Measurements from ENCODE around the gene TBC1D10B. TPM values are rescaled to one million over a fixed set of nuclear protein-coding genes. Genes with fewer than 3 reads are reported as not detected.

Gene TBC1D10B
- total RNA-seq, 4 donors from 2014 or later, result 20.7 to 50.1 (median 29.9) TPM

- Histone ChIP-seq H3K36me3 (no peaks in the 10 kb centered on the region), H3K4me3 (no peak overlapping the region), H3K27ac (no peak overlapping the region), H3K27me3 (no peaks in the 10 kb centered on the region), H3K9me3 (no peaks in the 10 kb centered on the region), H3K4me1 (peaks cover 5 to 9% of the 10 kb centered on the region in 2 donors)
- intact Hi-C loops (cut with DNase I; ENCODE audit: low total_unique reads), result no loop called here
- DNase-seq, result no peak
- TF ChIP-seq POLR2A (IDR thresholded peaks at IDR 0.05) (no peak), CTCF (IDR thresholded peaks at IDR 0.05) (no peak)
Observed at GRCh38 chr16:30359871-30360170, 10.5 kb downstream of the TBC1D10B start.

- Histone ChIP-seq H3K27me3 (no peaks in the 10 kb centered on the region), H3K4me1 (peaks cover 7 to 12% of the 10 kb centered on the region in 2 donors), H3K4me3 (no peak overlapping the region), H3K36me3 (no peaks in the 10 kb centered on the region), H3K9me3 (no peaks in the 10 kb centered on the region), H3K27ac (no peak overlapping the region)
- no peak for DNase-seq
- intact Hi-C loops (cut with DNase I; ENCODE audit: low total_unique reads), result no loop called here
- TF ChIP-seq POLR2A (IDR thresholded peaks at IDR 0.05) (no peak), CTCF (IDR thresholded peaks at IDR 0.05) (no peak)
Observed at GRCh38 chr16:30358990-30359870, 11.1 kb downstream of the TBC1D10B start.

GRCh38 chr16:30358577-30358936 lies 11.7 kb downstream of the TBC1D10B start:
- H3K4me3 ChIP-seq, result no peak overlapping the region
- H3K27me3 ChIP-seq, result no peaks in the 10 kb centered on the region
- no peak overlapping the region for H3K27ac ChIP-seq
- H3K36me3 ChIP-seq, result no peaks in the 10 kb centered on the region
- H3K4me1 ChIP-seq, result peaks cover 10 to 15% of the 10 kb centered on the region in 2 donors
- intact Hi-C loops (cut with DNase I; ENCODE audit: low total_unique reads), result no loop called here
- TF ChIP-seq CTCF (IDR thresholded peaks at IDR 0.05) (no peak), POLR2A (IDR thresholded peaks at IDR 0.05) (no peak)
- no peaks in the 10 kb centered on the region for H3K9me3 ChIP-seq
- DNase-seq, result no peak

GRCh38 chr16:30357715-30358576 lies 12.3 kb downstream of the TBC1D10B start:
- no peaks in the 10 kb centered on the region for H3K36me3 ChIP-seq
- H3K9me3 ChIP-seq, result no peaks in the 10 kb centered on the region
- DNase-seq, result no peak
- no peak overlapping the region for H3K4me3 ChIP-seq
- no peak for TF ChIP-seq CTCF (IDR thresholded peaks at IDR 0.05)
- TF ChIP-seq POLR2A (IDR thresholded peaks at IDR 0.05), result no peak
- intact Hi-C loops (cut with DNase I; ENCODE audit: low total_unique reads), result no loop called here
- H3K4me1 ChIP-seq, result peaks cover 11 to 15% of the 10 kb centered on the region in 2 donors
- H3K27me3 ChIP-seq, result no peaks in the 10 kb centered on the region
- H3K27ac ChIP-seq, result no peak overlapping the region

Data from uterus (tissue), 4 donors.